ENCODE data around the gene CLPTM1L.
"Not testable (repeated sequence)": the region's sequence is repeated elsewhere in the genome, so short reads cannot be mapped to it uniquely, and the experiment has no call there.

The CLPTM1L gene

GRCh38 chr5:1359031-1359645, 14.2 kb upstream of the CLPTM1L start:
- DNase-seq = no peak

DNA sequence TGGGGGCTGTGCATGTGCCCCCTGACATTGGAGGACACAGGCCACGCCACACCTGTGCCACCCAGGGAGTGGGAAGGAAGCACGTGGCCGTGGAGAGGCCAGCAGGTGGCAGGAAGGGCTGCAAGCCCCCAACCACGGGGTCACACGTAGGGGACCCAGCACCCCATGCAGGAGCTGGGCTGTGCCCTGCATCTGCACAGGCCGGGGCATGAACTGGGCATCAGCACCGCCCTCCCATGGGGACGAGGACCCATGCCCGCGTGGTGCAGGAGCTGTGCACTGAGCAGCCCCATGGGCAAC, 13.8 kb upstream of the CLPTM1L start:
- no peak for DNase-seq

GRCh38 chr5:1357946-1358725, 13.2 kb upstream of the CLPTM1L start:
- DNase-seq = no peak

DNA sequence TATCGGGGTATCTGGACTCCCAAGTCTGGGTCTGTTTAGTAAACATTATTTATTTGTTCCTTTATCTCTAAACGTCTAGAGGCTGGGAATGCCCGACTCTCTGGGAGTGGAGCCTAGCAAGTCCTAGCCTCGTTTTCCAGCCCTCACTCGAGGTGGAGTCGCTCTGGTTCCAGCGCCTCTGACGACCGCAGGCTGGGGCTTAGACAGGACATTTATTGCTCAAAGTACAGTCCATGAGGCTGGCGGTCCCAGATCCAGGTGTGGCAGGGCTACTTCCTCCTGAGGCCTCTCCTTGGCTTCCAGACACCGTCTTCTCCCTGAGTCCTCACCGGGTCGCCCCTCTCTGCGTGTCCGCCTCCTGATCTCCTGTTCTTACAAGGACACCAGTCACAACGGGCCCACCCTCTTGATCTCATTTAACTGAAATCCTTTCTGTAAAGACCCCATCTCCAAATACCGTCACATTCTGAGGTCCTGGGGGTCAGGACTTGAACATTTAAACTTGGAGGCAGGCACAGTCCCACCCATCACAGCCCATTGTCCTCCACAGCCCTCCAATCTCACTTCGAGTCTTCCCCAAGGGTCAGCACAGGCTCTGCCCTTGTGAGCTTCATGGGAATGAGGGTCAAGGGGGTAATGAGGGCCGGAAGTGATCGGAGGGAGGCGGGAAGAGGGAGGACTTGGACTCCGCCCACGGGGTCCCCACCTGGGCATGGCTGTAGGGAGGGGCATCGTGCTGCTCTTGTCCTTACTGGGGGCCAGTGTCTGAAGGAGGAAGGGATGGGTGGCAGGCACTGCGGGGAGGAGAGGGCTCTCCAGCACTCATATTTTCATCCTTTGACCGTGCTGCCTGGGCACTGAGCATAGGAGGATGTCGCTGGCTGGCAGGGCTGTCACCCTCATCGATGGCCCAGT, 12.2 kb upstream of the CLPTM1L start:
- no peak for DNase-seq

GRCh38 chr5:1354576-1354975, 9.7 kb upstream of the CLPTM1L start:
- DNase-seq = no peak

DNA sequence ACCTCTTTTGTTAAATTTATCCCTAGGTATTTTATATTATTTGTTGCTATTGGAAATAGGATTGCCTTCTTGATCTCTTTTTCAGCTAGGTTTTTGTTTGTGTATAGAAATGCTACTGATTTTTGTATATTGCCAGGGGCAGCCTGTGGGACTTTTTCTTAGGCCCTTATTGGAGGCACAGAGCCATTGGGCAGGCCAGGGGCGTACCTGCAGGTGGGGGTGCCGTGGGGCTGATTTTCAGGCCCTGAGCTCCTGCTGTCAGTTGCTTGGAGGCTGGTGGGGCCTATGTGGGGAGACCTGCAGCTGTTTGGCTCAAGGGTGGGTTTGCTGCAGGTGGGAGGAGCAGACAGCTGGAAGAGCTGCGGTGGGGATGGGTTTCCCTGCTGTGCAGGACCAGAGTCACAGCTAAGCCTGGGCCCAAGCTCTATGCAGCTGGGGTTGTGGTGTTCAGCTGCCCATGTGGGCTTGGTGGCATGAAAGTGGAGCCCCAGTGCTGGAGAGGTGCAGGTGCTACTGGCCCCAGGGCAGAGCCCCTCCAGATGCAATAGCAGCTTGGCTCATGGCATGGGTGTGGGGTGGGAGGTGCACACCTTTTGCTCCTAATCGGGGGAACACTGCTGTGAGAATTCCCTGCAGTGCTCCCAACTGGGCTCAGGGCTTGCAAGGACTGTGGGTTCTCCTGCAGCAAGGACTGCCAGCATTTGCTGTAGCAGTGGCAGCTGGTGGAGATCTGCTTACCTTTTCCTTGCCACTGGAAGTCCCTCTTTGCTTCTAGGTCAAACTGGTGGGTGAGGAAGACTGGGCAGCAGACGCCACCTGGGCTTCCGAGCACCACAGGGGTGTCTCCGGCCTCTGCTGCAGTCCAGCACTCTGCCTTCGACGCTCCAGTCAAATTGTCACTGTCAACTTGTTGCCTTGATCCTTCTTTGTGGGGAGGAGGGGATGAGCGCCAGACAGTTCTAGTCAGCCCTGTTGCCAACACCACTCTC, 7.6 kb upstream of the CLPTM1L start:
- no peak for DNase-seq

DNA sequence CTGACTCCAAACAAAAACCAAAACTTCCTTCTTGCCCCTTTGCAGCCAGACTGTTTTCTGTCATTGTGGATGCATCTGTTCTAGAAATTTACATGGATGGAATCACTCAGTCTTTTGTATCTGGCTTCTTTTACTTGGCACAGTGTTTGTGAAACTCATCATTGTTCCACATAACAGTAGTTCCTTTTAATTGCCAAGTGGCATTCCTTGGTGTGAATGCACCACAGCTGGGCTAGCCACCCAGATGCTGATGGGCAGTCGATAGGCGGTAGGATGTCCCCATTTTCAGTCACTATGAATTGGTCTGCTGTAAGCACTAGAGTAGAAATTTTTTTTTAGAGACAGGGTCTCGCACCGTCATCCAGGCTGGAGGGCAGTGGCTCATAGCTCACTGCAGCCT, 6.3 kb upstream of the CLPTM1L start:
- DNase-seq = no peak

DNA sequence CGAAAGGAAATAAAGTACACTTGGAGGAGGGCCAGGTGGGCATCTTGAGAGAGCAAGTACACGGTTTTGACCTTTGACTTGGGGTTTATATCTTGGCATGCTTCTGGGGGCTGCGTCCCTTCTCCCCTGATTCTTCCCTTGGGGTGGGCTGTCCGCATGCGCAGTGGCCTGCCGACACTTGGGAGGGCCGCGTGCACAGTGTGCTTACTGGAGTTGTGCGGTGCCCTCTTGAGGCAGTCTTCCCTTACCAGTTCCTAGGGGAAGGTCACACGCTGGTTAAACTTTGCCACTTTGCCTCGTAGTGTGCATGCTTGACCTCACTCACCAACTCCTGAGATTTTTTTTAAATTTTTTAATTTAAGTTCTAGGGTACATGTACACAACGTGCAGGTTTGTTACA, 4.3 kb upstream of the CLPTM1L start:
- DNase-seq = peak; percentile 45

DNA sequence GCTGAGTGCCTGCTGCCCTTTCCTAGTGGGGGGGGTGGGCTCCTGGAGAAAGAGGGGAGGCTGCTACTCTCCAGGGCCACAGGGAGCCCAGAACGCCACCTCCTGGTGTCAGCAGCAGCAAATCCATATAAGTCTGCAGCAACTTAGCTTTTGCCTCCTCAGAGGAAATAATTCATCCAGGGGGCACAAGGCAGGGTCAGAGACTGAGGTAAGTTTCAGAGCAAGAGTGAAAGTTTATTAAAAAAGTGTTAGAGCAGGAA, 4.0 kb upstream of the CLPTM1L start:
- no peak for DNase-seq

- no peak for DNase-seq
Observed at GRCh38 chr5:1347571-1347970, 2.7 kb upstream of the CLPTM1L start.

- DNase-seq = no peak
Observed at GRCh38 chr5:1346627-1347440, 1.9 kb upstream of the CLPTM1L start.

DNA sequence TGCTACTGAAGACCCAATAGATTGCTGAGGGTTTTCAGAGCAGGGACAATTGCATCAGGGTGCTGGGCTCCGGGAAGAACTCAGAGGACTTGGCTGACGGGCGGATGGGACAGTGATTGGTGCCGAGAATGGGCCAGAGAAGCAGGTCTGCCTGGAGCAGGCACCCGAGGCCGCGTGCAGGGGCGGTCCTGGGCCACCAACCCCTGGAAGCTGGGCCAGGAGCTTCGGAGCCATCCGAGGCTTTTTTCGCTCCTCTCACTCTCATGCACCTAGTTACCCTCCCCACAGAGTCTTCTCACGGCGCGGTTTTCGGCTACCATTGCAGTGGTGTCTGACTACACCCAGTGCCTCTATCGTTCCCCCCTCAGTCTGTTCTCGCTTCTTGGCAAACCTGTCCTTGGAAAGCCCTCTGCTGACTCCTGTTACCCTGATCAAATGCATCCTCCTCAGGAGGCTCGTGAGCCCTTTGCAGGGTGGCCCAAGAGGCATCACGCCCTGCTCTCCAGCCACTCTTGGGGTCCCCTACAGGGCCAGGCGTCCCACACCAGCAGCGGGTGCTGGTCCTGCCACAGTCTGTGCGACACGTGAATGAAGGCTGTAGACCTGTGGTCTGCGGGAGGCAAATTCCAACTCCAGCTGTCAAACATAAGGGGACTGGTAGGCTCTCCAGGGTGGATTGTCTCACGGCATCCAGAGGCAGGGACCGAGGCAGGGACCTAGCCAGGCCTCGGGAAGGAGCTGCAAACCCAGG, 1.2 kb upstream of the CLPTM1L start:
- no peak for DNase-seq

GRCh38 chr5:1343931-1344901, 683 bp downstream of the CLPTM1L start:
- DNase-seq = peak; percentile 13

- DNase-seq = no peak
Observed at GRCh38 chr5:1343315-1343751, 1.6 kb downstream of the CLPTM1L start.

DNA sequence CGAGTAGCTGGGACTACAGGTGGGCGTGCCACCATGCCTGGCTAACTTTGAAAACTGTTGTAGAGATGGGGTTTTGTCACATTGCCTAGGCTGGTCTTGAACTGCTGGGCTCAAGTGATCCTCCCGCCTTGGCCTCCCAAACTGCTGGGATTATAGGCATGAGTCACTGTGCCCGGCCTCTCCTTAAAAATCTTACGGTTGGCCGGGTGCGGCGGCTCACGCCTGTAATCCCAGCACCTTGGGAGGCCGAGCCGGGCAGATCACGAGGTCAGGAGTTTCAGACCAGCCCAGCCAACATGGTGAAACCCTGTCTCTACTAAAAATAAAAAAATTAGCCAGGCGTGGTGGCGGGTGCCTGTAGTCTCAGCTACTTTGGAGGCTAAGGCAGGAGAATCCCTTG, 2.2 kb downstream of the CLPTM1L start:
- not testable (repeated sequence) for DNase-seq

GRCh38 chr5:1342268-1342667, 2.6 kb downstream of the CLPTM1L start:
- DNase-seq = no peak

DNA sequence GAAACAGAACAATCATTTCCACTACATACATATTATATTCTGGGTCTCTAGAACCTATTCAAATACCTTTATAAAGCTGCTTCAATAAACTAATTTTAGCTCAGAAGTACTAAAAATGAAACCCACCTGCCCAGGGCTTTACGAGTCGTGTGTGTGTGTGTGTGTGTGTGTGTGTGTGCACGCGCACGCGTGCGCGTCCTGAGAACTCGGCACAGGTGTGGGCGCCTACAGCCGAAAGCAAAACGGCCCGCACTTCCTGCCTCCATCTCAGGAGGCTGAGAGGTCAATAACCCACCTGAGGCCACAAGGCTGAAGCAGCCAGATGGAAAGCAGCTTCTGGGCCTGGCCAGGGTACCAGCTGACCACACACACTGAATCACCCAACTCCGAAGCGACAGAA, 3.0 kb downstream of the CLPTM1L start:
- no peak for DNase-seq

GRCh38 chr5:1339818-1340210, 5.1 kb downstream of the CLPTM1L start:
- not testable (repeated sequence) for DNase-seq

DNA sequence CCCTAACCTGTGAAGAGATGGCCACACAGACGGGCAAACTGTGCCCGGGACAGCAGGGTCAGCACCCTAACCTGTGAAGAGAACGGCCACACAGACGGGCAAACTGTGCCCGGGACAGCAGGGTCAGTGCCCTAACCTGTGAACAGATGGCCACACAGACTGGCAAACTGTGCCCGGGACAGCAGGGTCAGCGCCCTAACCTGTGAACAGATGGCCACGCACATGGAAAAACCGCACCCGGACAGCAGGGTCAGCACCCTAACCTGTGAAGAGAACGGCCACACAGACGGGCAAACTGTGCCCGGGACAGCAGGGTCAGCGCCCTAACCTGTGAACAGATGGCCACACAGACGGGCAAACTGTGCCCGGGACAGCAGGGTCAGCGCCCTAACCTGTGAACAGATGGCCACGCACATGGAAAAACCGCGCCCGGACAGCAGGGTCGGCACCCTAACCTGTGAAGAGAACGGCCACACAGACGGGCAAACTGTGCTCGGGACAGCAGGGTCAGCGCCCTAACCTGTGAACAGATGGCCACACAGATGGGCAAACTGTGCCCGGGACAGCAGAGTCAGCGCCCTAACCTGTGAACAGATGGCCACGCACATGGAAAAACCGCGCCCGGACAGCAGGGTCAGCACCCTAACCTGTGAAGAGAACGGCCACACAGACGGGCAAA, 5.6 kb downstream of the CLPTM1L start:
- DNase-seq = not testable (repeated sequence)
